GM18498 (cell line): ENCODE results near the gene CACNB2.

ENCODE experiments used
- ATAC-seq: cut with Tn5 transposase; IDR thresholded peaks from one replicate; pipeline ENCODE4 v1.9.1; 2021; ENCODE audit warnings: mild to moderate bottlenecking, moderate library complexity; ENCODE audit not compliant: unreplicated experiment

Gene CACNB2

DNA sequence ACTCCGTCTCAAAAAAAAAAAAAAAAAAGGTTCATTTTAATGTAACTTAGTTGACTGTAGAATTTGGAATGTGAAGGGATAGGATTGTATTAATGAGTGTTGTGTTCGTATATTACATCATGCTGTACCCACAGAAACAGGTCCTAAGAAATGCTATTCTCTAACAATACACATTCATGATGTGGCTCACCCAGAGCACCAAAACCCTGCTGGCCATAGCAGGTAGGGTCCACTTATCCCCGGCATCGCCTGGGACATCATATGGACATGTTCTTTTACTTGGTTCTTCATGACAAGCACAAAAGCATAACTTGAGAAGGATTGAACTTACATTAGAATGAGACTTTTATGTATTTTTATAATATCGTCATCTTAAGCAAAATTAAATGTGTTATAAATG is 241.5 kb downstream of the CACNB2 start:
- ATAC-seq, result no peak

DNA sequence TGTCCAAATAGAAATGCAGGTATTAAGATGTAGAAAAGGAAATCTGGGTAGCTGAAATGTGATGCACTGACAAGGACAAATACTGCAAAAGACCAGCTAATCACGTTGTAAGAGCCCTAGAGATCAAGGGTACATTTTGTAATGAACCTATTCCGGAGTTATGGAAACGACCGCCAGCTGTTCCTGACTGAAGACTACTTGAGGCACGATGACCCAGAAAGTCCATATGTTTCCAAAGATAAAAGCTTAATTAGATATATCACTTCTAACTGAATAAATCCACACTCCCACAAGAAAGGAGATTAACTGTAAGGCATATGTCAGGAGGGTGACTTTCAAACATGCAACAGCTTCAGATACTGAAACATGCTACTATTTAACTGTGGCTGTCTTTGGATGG is 257.7 kb downstream of the CACNB2 start:
- ATAC-seq, result no peak

DNA sequence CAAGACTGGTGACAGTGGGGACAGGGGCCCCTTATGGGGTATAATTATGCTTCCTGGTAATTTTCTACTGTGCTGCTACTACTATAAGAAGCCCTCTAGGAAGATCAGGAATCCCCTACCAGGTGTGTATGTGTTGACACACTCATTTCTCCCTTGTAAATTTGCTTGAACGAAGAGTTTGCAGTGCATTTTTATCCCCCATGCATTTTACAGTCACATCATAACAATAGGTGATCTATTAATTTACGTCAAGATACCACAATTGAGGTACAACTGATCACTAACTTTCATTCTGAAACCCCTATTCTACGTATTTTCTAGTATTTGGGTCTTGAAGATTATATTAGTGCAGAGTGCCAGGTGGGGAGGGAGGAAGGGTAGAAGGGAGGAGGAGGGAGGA is 258.9 kb downstream of the CACNB2 start:
- peak; percentile 50 for ATAC-seq

DNA sequence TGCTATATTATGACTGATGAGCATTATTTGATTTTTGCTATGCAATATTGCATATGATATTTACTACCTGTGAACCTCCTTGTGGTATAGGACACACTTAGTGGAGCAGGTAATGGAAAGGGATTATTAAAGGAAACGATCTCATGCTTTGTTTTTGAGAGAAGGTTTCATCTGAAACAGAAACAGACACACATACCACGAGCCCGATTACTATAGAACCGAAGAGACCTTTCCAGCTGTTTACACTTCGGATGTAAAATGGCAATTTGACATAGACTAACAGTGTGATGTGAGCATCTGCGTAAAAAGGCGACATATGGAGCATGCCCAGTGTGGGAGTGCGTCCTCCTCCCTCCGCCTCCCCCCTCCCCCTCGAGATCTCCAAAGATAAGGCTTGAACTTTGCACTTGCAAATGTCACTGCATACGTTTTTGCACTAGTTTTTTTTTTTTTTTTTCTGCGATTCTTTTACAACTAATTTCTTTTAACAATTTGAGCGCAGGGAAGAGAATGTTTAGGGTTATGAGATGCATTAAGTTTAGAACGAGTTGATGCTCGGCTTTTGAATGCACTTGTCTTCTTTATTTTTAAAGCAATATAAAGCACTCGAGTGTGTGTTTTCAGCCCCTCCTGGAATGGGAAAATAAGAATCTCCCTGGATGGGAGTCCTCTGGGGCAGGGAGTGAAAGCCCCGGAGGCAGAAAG is 260.1 kb downstream of the CACNB2 start:
- peak; percentile 68 for ATAC-seq

DNA sequence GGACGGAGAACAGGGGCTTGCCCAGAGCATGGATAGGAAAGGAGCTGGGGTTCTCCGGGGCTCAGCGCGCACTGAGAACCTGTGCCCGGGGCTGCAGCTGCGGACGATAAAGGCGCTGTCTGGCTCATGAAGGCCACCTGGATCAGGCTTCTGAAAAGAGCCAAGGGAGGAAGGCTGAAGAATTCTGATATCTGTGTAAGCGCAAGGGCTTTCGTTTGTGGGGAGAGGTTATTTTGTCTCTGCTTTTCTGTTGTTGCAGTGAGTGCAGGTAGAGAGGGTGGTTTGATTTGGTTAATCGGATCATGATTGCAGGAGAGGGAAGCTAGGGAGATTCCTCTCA is 260.7 kb downstream of the CACNB2 start:
- no peak for ATAC-seq

DNA sequence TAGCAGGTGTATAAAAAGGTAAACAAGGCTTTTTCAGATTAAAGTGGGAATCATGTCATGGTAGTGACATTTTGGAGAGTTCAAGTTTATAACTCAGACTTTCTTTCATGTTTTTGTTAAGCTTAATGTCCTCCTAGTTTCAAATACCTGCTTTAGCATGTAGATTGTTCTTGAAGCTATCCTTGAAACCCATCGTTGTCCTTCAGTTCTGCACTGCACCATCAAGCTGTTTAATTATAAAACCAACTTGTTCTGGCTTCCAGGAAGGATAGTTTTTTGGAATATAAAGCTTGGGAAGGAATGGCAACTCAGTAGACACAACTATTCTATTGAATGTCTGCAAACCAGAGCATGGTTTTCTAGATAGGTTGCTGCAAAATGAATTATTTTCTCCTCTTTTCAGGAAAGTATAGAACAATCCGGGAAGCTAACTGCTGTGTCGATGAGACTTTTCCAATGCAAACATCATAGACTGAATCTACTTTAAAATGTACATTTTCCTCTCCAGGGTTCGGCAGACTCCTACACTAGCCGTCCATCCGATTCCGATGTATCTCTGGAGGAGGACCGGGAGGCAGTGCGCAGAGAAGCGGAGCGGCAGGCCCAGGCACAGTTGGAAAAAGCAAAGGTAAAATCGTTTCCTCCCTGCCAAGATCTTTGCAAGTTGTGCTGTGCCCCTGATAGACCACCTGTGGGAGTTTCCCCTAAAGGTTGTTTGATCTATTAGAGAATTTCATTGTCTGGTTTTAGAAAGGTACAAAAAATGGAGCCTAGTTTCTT is 261.4 kb downstream of the CACNB2 start:
- ATAC-seq, result no peak

DNA sequence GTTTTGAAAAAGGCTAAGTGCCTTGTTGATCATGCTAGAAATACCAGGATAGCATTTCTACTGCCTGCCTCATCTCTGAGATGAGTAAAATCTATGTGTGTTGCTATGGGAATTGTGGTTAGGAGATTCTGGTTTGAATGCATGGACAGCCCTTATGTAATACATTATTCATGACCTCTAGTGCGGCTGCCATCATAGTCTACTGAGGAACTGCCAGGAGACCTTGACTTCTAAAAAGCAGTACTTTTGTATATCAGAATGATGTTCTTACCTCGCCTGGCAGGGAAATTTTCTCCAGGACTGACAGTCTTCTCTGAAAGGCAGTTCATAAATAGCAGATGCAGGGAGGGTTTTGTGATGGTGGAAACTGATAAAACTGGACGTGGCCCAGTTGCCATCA is 262.6 kb downstream of the CACNB2 start:
- ATAC-seq, result no peak

DNA sequence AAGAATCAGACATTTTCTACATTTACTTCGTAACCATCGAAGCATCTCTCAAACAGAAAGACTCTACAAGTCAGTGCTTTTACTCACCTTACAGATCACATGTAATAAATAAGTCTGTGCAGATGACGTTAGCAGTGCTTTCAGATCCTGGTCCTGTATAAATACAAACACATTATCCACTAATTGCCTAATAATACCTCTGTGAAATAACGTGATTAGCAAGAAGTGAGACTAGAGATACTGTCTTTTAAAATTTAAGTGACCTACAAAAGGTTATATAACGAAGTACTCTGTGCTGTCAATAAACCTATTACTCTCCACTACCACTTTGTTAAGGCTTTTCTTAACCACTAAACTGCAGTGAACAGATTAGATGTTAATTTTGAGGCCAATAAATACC is 264.3 kb downstream of the CACNB2 start:
- no peak for ATAC-seq

DNA sequence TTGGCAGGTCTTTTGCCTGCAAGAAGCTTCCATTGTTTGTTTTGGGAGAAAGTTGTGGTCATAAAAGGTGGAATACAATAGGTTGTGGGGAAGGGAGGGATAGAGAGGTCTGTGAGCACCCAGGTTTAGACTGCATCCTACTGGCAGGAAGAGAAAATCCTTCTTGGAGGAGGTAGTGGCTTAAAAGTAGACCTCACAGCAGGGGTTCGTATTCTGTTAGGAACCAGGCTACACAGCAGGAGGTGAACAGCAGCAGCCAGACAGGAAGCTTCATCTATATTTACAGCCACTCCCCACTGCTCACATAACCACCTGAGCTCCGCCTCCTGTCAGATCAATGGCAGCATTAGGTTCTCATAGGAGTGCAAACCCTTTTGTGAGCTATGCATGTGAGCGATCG is 265.9 kb downstream of the CACNB2 start:
- no peak for ATAC-seq

DNA sequence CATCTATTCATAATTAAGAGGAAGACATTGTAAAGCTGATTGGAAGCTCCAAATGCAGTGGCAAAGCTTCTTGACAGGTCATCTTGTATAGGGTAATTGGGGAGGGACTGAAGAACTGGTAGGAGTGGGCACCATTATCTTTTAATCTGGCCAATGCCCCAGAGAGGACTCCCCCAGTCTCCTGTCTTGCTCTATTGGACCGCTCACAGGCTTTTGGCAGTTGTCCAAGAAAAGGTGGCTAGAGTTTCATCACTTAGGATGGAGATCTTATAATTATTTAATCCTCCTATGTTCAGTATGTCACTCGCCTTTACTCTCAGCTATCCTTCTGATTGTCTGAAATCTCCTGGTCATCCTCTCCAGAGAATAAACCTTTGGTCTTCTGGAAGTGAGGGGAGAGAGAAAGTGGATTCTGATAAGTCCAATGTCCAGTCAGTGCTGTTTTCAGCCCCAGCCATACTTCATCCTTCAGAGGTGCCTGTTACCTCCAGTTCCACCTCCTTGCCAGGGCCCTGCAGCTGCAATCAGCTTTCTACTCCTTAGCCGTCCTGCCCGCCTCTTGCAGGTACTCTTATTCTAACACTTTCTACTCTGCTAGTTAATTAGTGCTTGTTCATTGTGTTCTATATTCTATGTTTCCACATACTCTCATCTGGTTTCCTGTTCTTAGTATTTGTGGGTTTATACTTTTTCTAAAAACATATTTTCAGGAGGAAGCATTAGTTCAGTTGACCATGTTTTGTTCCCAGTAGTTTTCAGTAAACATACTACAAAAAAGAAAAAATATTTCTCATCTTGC is 269.6 kb downstream of the CACNB2 start:
- peak; percentile 50 for ATAC-seq

DNA sequence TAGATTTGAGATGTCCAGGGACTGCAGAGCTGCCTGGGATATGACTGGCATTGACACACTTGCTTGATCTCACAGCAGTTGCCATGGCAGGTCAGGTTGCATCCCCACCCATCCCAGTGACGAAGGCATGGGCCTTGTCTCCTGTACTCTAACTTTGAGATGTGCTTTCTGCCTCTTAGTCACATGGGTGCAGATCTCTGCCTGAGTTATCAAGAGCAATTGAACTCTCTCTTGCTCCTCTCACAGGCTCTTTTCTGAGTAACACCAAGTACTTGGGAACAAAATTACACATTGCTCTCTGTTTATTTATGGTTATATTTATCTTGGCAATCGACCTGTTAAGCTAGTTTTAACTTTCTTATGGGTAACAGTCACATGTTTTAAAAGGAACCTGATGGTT is 273.8 kb downstream of the CACNB2 start:
- ATAC-seq, result no peak

DNA sequence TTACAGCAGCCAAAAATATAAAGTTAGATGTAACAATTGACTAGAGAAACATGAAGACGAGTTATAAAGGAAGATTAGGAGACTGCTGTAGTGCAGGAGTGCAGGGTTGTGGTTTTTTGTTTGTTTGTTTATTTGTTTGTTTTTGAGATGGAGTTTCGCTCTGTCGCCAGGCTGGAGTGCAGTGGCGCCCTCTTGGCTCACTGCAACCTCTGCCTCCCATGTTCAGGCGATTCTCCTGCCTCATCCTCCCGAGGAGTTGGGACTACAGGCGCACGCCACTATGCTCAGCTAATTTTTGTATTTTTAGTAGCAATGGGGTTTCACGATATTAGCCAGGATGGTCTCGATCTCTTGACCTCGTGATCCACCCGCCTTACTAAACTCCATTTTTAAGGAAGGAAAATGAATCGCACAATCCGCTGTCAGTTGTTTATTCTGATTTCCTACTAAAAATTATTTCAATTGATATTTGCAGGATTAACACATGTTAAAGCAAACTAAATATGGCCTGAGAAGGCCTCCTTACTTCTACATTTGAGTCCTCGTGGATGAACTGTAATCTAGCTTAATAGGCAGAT is 277.8 kb downstream of the CACNB2 start:
- ATAC-seq, result no peak

DNA sequence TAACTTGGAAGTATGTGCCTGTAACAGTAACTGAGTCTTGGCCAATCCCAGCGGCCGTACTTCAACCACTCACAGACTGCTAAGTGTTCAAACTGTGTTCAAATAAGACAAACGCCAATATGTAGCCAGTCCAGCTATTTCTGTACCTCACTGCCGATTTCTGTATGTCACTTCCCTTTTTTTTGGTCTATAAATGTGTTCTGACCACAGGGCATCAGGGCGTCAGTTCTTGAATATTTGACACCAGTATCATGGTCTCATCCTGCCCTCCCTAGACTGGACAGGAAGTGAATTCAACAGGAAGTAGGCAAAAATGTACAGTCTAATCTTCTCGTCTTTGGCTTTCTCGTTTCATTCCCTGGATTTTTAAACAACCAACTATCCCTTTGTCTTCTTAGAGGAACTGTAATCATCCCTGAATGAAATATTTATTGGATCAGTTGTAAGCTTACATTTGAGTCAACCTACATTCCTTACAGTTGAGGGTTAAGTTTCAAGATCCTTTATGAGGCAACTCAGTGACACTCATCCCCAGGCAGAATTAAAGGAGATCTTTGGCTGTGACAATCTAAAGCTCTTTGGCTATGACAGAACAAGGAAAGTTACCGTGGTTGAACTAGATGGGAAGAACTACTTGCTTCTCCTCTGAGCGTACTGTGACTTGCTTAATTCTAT is 278.5 kb downstream of the CACNB2 start:
- ATAC-seq, result peak; percentile 71

DNA sequence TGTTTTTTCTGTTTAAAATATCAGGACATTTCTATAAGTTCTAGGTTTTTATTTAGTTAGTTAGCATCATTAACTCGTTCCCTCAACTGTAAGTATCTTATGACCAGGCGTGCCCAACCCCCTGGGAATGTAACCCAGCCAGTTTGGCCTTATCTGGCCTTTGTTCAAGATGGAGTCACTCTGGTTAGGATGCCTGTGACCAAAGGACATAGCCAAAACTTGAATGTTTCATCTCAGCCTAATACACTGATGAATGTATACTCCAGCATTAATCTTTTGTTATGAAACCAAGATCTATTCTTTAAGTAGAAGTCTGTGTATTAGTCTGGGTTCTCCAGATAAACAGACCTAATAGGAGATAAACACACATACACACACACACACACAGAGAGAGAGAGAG is 279.7 kb downstream of the CACNB2 start:
- no peak for ATAC-seq

DNA sequence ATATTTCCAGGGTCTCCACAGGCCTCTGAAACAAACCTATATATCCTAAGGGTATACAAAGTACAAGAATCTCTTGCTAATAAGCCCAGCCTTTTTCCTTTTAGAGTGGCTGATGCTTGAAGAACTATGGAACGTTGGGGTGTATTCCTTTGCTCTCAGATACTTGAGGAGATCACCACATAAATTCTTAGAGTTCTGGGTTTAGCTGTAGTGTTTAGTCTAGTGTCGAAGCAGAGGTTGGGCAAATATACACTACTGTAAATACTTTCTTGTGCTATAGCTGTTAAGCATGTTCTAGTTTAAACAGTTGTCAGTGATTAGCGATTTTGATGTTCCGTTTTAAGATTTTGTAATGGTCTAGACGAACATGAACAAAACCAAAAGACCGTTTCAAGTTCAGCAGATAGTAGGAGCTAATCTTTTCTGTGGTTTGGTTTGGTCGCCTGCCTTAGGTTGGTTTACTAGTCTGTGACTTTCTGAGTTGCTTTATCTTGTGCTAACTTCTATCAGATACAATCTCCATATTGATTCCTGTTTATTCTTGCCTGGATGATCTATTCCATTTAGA is 281.6 kb downstream of the CACNB2 start:
- ATAC-seq, result no peak

DNA sequence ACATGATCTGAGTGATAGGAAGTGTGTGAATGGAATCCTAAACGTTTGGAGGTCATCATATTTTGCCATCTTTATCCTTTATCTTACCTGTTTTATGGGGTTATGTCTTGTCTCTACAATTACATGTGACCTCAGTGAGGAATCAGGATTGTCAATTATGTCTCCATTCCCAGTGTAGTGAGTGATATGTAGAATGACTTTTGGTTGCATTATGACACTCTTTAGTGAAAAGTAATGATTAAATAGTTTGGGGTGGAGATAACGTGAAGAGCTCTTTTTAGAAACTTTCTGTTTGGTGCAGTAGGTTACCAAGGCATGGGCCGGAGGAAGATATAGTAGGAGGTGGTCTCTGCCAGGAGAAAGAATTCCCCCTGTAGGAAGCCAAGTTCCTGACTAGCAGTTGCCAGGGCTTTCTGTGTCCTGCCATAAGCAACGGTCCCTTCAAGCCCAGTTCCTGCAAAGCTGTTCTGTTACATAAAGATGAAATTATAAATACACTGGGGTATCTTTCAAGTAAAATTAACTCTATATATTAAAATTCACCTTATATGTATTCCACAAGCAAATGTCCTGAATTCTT is 282.9 kb downstream of the CACNB2 start:
- ATAC-seq, result no peak

DNA sequence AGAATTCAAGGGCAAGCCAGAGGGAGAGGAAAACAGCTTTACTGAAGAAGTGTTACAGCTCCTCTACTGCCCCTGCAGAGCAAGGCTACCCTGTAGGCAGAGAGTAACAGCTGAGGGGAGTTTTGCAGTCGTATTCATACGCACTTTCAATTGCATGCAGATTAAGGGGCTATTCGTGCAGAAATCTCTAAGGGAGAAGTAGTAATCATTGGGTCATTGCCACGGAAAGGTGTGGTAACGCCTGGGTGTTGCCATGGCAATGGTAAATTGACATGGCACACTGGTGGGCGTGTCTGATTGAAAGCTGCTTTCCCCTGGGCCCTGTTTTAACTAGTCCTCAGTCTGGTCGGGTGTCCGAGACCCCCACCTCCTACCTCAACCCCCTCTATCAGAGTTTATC is 284.0 kb downstream of the CACNB2 start:
- no peak for ATAC-seq

DNA sequence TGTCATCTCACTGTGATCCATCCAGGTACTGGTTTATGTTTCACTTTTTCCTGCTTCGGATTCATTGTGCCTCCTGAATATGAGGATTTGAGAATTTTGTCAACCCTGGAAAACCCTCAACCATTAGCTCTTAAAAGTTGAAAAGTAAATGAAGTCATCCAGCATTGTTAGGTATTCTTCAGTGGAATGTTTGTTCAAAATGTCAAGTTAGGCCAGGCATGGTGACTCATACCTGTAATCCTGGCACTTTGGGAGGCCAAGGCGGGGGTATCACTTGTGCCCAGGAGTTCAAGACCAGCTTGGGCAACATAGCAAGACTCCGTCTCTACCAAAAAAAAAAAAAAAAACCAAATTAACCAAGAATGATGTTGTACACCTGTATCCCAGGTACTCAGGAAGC is 289.1 kb downstream of the CACNB2 start:
- ATAC-seq, result no peak

DNA sequence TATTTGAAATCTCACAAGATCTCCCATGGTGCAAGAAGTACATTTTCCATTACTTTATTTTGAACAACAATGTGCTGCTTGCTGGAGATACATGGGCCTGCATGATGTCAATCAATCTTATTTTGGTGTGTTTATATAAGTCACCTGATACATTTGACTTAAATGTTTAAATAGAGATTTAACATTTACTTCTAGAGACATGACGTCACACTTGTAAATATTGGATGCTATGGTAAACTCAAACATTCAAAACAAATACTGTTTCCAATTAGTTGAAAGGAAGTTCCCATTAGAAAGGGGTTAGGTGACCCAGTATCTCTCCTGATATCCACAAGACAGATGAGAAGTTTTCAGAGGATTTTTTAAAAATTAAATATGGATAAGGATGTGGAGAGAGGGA is 296.7 kb downstream of the CACNB2 start:
- no peak for ATAC-seq

DNA sequence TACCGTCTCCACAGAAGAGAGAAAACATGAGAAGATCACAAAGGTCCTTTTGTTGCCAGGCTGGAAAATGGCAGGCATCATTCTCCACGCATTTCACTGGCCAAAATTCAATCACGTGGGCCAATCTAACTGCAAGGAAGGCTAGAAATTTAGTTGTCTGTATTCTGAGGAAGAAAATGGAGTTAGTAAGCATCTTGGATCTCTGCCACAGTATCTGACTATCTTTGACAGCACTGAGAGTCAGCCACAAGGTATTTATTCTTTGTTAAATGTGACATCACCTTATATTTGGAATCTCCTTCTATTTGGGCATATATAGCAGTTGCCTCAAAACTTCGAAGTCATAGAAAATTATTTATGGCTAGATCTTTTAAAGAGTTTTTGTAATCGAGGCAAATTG is 297.3 kb downstream of the CACNB2 start:
- ATAC-seq, result no peak
